GM23338 (cell line): ENCODE results near the gene GRIA4. TPM values are rescaled to one million over a fixed set of nuclear protein-coding genes. Genes with fewer than 3 reads are reported as not detected.

ENCODE experiments used
- ATAC-seq: fragments of 200-7000 bp; cut with Tn5 transposase; 3 replicates; pipeline ENCODE4 v1.9.1; 2020
- DNase-seq: peaks from one replicate; pipeline ENCODE4 v3.0.0-alpha.2; 2015; ENCODE audit warnings: low spot score
- H2AFZ ChIP-seq: fragments of 200-600 bp; sonication (generic); 2 replicates; pipeline ENCODE4 v1.8.0; 2016; ENCODE audit warnings: antibody characterized with exemption, mild to moderate bottlenecking, moderate library complexity
- H3F3A ChIP-seq: fragments of 200-600 bp; sonication (generic); replicated peaks from 2 replicates; pipeline ENCODE4 v1.8.0; 2017; ENCODE audit warnings: antibody characterized with exemption, mixed run types, low read depth
- H3K27ac ChIP-seq: fragments of 200-600 bp; sonication (generic); 2 replicates; pipeline ENCODE4 v1.6.1; 2016; ENCODE audit warnings: low read depth
- H3K27me3 ChIP-seq: fragments of 200-600 bp; sonication (generic); 2 replicates; pipeline ENCODE4 v1.8.0; 2016; ENCODE audit warnings: mild to moderate bottlenecking, mixed run types, moderate library complexity; ENCODE audit not compliant: insufficient read depth
- H3K36me3 ChIP-seq: fragments of 200-600 bp; sonication (generic); 2 replicates; pipeline ENCODE4 v1.8.0; 2016; ENCODE audit warnings: mild to moderate bottlenecking; ENCODE audit not compliant: insufficient read depth
- H3K4me1 ChIP-seq: fragments of 200-600 bp; sonication (generic); 2 replicates; pipeline ENCODE4 v1.8.0; 2016; ENCODE audit warnings: mild to moderate bottlenecking, moderate library complexity; ENCODE audit not compliant: insufficient read depth
- H3K4me2 ChIP-seq: fragments of 200-600 bp; sonication (generic); 2 replicates; pipeline ENCODE4 v1.7.1; 2017; ENCODE audit warnings: mixed run types
- H3K4me3 ChIP-seq: fragments of 200-600 bp; sonication (generic); 2 replicates; pipeline ENCODE4 v1.6.1; 2016; ENCODE audit warnings: mixed run types
- H3K79me2 ChIP-seq: fragments of 200-600 bp; sonication (generic); replicated peaks from 2 replicates; pipeline ENCODE4 v1.8.0; 2017; ENCODE audit warnings: mild to moderate bottlenecking; ENCODE audit not compliant: insufficient read depth
- H3K9me2 ChIP-seq: fragments of 200-600 bp; sonication (generic); 2 replicates; pipeline ENCODE4 v1.8.0; 2017; ENCODE audit not compliant: insufficient read depth
- H4K20me1 ChIP-seq: fragments of 200-600 bp; sonication (generic); replicated peaks from 2 replicates; pipeline ENCODE4 v1.8.0; 2017; ENCODE audit warnings: mild to moderate bottlenecking; ENCODE audit not compliant: insufficient read depth
- H3K27ac Mint-ChIP-seq: 2 replicates; pipeline ENCODE4 v1.8.0; 2020; ENCODE audit warnings: inconsistent platforms, mild to moderate bottlenecking, moderate library complexity, mixed read lengths
- H3K27me3 Mint-ChIP-seq: 3 replicates; pipeline ENCODE4 v1.8.0; 2022; ENCODE audit warnings: low read depth, mild to moderate bottlenecking, moderate library complexity, mixed read lengths, inconsistent platforms; ENCODE audit not compliant: insufficient read depth, poor library complexity
- H3K36me3 Mint-ChIP-seq: 3 replicates; pipeline ENCODE4 v1.8.0; 2021; ENCODE audit warnings: low read depth, mild to moderate bottlenecking, inconsistent platforms, moderate library complexity, mixed read lengths
- H3K4me1 Mint-ChIP-seq: 3 replicates; pipeline ENCODE4 v1.8.0; 2020; ENCODE audit warnings: mild to moderate bottlenecking, inconsistent platforms, mixed read lengths
- H3K4me3 Mint-ChIP-seq: 3 replicates; pipeline ENCODE4 v1.8.0; 2021; ENCODE audit warnings: moderate library complexity, mild to moderate bottlenecking, inconsistent platforms, mixed read lengths
- H3K9me3 Mint-ChIP-seq: 3 replicates; pipeline ENCODE4 v1.8.0; 2020; ENCODE audit warnings: moderate library complexity, mild to moderate bottlenecking, inconsistent platforms, mixed read lengths
- CREB1 ChIP-seq: fragments of 250-450 bp; sonication (Bioruptor Pico); IDR thresholded peaks from 2 replicates; pipeline ENCODE4 v1.5.0; 2020; ENCODE audit warnings: low read depth, mild to moderate bottlenecking, moderate library complexity
- CTCF ChIP-seq, 2 experiments: fragments of 200-600 bp in 1 of 2; sonication (generic) in 1 of 2; conservative IDR thresholded peaks; 2 replicates each; pipeline versions ENCODE4 v1.5.1 to v1.6.1; 2016 to 2017; ENCODE audit warnings: antibody characterized with exemption in 2 of 2, low read depth in 2 of 2, mild to moderate bottlenecking in 2 of 2, moderate library complexity in 1 of 2
- ETS1 ChIP-seq: IDR thresholded peaks from 2 replicates; pipeline ENCODE4 v1.6.1; 2016; ENCODE audit warnings: antibody characterized with exemption
- EZH2 ChIP-seq: fragments of 200-600 bp; sonication (generic); IDR thresholded peaks from one replicate; pipeline ENCODE4 v1.8.0; 2017; ENCODE audit warnings: antibody characterized with exemption, mild to moderate bottlenecking, low read depth; ENCODE audit not compliant: unreplicated experiment
- EZH2phosphoT487 ChIP-seq: fragments of 200-600 bp; sonication (generic); IDR thresholded peaks from one replicate; pipeline ENCODE4 v1.8.1; 2018; ENCODE audit warnings: antibody characterized with exemption; ENCODE audit not compliant: unreplicated experiment
- JUNB ChIP-seq: IDR thresholded peaks from one replicate; pipeline ENCODE4 v1.6.1; 2016; ENCODE audit warnings: antibody characterized with exemption; ENCODE audit not compliant: unreplicated experiment
- STAT1 ChIP-seq: IDR thresholded peaks from one replicate; pipeline ENCODE4 v1.6.1; 2016; ENCODE audit warnings: antibody characterized with exemption; ENCODE audit not compliant: unreplicated experiment
- ZNF114 ChIP-seq: fragments of 250-450 bp; sonication (Bioruptor Pico); IDR thresholded peaks from 2 replicates; pipeline ENCODE4 v1.5.0; 2020; ENCODE audit warnings: mild to moderate bottlenecking, moderate library complexity
- polyA plus RNA-seq: library from polyadenylated mRNA; unstranded; fragments of >200 nt; fragmentation: Nextera tagmentation; extraction: Ambion mirVana; gene quantifications from 2 replicates; pipeline ENCODE4 v1.2.1, GENCODE V29; 2016
- total RNA-seq: library from RNA; depleted of rRNA; stranded (reverse); fragments of >200 nt; shearing (Covaris generic); gene quantifications from 2 replicates; pipeline ENCODE4 v1.2.3, GENCODE V29; 2014
- TF ChIP-seq, protein P1 (sequence below): fragments of 250-450 bp; sonication (Bioruptor Pico); IDR thresholded peaks from 2 replicates; pipeline ENCODE4 v1.5.0; 2020; ENCODE audit warnings: mild to moderate bottlenecking, moderate library complexity
- TF ChIP-seq, protein P2 (sequence below): IDR thresholded peaks from one replicate; pipeline ENCODE4 v1.6.1; 2018; ENCODE audit warnings: antibody characterized with exemption; ENCODE audit not compliant: unreplicated experiment

The GRIA4 gene
- total and polyA plus RNA-seq, 2 experiments from 2014 or later: 17.8 to 71.1 TPM

- Histone ChIP-seq H3K4me1 (no peaks in the 10 kb centered on the region), H3K36me3 (no peaks in the 10 kb centered on the region), H3F3A (no peaks in the 10 kb centered on the region), H4K20me1 (no peaks in the 10 kb centered on the region), H3K4me3 (no peak overlapping the region), H3K27ac (no peak overlapping the region), H3K79me2 (no peaks in the 10 kb centered on the region), H3K4me2 (no peak overlapping the region), H3K9me2 (no peaks in the 10 kb centered on the region), H3K27me3 (no peaks in the 10 kb centered on the region), H2AFZ (no peak overlapping the region)
- ATAC-seq: no peak
- Mint-ChIP-seq H3K36me3 (peaks cover 11% of the 10 kb centered on the region; the same call in 1 of the 3 replicates), H3K4me1 (no peaks in the 10 kb centered on the region), H3K27me3 (peaks cover 3% of the 10 kb centered on the region), H3K27ac (no peak overlapping the region), H3K4me3 (no peak overlapping the region), H3K9me3 (peaks cover 22% of the 10 kb centered on the region)
- DNase-seq: no peak
- no peak for TF ChIP-seq STAT1
- no peak for TF ChIP-seq EZH2phosphoT487
Observed at GRCh38 chr11:105732611-105733010, 122.7 kb downstream of the GRIA4 start.

GRCh38 chr11:105734426-105734825, 124.6 kb downstream of the GRIA4 start:
- ATAC-seq: no peak
- H3K27me3 Mint-ChIP-seq: peaks cover 3% of the 10 kb centered on the region
- TF ChIP-seq EZH2phosphoT487 (no peak), JUNB (no peak), CTCF (conservative IDR thresholded peaks at IDR 0.05; ENCODE audit: low read depth in 2 of 2) (no peak), ZNF114 (no peak), ETS1 (no peak), EZH2 (no peak), CREB1 (CRISPR knock-in tag) (no peak)
- TF ChIP-seq, protein P1, sequence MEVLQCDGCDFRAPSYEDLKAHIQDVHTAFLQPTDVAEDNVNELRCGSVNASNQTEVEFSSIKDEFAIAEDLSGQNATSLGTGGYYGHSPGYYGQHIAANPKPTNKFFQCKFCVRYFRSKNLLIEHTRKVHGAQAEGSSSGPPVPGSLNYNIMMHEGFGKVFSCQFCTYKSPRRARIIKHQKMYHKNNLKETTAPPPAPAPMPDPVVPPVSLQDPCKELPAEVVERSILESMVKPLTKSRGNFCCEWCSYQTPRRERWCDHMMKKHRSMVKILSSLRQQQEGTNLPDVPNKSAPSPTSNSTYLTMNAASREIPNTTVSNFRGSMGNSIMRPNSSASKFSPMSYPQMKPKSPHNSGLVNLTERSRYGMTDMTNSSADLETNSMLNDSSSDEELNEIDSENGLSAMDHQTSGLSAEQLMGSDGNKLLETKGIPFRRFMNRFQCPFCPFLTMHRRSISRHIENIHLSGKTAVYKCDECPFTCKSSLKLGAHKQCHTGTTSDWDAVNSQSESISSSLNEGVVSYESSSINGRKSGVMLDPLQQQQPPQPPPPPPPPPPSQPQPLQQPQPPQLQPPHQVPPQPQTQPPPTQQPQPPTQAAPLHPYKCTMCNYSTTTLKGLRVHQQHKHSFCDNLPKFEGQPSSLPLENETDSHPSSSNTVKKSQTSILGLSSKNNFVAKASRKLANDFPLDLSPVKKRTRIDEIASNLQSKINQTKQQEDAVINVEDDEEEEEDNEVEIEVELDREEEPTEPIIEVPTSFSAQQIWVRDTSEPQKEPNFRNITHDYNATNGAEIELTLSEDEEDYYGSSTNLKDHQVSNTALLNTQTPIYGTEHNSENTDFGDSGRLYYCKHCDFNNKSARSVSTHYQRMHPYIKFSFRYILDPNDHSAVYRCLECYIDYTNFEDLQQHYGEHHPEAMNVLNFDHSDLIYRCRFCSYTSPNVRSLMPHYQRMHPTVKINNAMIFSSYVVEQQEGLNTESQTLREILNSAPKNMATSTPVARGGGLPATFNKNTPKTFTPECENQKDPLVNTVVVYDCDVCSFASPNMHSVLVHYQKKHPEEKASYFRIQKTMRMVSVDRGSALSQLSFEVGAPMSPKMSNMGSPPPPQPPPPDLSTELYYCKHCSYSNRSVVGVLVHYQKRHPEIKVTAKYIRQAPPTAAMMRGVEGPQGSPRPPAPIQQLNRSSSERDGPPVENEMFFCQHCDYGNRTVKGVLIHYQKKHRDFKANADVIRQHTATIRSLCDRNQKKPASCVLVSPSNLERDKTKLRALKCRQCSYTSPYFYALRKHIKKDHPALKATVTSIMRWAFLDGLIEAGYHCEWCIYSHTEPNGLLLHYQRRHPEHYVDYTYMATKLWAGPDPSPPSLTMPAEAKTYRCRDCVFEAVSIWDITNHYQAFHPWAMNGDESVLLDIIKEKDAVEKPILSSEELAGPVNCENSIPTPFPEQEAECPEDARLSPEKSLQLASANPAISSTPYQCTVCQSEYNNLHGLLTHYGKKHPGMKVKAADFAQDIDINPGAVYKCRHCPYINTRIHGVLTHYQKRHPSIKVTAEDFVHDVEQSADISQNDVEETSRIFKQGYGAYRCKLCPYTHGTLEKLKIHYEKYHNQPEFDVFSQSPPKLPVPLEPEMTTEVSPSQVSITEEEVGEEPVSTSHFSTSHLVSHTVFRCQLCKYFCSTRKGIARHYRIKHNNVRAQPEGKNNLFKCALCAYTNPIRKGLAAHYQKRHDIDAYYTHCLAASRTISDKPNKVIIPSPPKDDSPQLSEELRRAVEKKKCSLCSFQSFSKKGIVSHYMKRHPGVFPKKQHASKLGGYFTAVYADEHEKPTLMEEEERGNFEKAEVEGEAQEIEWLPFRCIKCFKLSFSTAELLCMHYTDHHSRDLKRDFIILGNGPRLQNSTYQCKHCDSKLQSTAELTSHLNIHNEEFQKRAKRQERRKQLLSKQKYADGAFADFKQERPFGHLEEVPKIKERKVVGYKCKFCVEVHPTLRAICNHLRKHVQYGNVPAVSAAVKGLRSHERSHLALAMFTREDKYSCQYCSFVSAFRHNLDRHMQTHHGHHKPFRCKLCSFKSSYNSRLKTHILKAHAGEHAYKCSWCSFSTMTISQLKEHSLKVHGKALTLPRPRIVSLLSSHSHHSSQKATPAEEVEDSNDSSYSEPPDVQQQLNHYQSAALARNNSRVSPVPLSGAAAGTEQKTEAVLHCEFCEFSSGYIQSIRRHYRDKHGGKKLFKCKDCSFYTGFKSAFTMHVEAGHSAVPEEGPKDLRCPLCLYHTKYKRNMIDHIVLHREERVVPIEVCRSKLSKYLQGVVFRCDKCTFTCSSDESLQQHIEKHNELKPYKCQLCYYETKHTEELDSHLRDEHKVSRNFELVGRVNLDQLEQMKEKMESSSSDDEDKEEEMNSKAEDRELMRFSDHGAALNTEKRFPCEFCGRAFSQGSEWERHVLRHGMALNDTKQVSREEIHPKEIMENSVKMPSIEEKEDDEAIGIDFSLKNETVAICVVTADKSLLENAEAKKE (CRISPR knock-in tag): no peak
- TF ChIP-seq, protein P2, sequence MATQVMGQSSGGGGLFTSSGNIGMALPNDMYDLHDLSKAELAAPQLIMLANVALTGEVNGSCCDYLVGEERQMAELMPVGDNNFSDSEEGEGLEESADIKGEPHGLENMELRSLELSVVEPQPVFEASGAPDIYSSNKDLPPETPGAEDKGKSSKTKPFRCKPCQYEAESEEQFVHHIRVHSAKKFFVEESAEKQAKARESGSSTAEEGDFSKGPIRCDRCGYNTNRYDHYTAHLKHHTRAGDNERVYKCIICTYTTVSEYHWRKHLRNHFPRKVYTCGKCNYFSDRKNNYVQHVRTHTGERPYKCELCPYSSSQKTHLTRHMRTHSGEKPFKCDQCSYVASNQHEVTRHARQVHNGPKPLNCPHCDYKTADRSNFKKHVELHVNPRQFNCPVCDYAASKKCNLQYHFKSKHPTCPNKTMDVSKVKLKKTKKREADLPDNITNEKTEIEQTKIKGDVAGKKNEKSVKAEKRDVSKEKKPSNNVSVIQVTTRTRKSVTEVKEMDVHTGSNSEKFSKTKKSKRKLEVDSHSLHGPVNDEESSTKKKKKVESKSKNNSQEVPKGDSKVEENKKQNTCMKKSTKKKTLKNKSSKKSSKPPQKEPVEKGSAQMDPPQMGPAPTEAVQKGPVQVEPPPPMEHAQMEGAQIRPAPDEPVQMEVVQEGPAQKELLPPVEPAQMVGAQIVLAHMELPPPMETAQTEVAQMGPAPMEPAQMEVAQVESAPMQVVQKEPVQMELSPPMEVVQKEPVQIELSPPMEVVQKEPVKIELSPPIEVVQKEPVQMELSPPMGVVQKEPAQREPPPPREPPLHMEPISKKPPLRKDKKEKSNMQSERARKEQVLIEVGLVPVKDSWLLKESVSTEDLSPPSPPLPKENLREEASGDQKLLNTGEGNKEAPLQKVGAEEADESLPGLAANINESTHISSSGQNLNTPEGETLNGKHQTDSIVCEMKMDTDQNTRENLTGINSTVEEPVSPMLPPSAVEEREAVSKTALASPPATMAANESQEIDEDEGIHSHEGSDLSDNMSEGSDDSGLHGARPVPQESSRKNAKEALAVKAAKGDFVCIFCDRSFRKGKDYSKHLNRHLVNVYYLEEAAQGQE: no peak

More at GRCh38 chr11:105734426-105734825, 124.6 kb downstream of the GRIA4 start:
- Histone ChIP-seq H3K4me1 (no peaks in the 10 kb centered on the region), H3K27ac (no peak overlapping the region), H3K27me3 (no peaks in the 10 kb centered on the region), H3F3A (no peaks in the 10 kb centered on the region), H3K4me2 (no peak overlapping the region), H3K36me3 (no peaks in the 10 kb centered on the region), H3K4me3 (no peak overlapping the region), H3K9me2 (no peaks in the 10 kb centered on the region), H4K20me1 (no peaks in the 10 kb centered on the region), H2AFZ (no peak overlapping the region), H3K79me2 (no peaks in the 10 kb centered on the region)
- no peak for DNase-seq
- no peaks in the 10 kb centered on the region for H3K36me3 Mint-ChIP-seq
- H3K4me1 Mint-ChIP-seq: no peaks in the 10 kb centered on the region
- H3K27ac Mint-ChIP-seq: no peak overlapping the region
- peaks cover 11% of the 10 kb centered on the region; the same call in 2 of the 3 replicates for H3K9me3 Mint-ChIP-seq
- H3K4me3 Mint-ChIP-seq: no peak overlapping the region
